Measurements from ENCODE around the gene ZBED5.

ZBED5 gene

GRCh38 chr11:10857709-10858438 lies at the start of gene ZBED5:
ZBED5 (minus strand) TSS chr11:10858053; CDS start chr11:10854945, 3,108 bp downstream.
- peak; percentile 78 for TF ChIP-seq POLR2A (IDR thresholded peaks at IDR 0.05; ENCODE audit: low read depth, low read length)
- FAIRE-seq, result peak; percentile 90
- peak; percentile 80 for DNase-seq (ENCODE audit: insufficient read length, low spot score)

- FAIRE-seq (no peak), DNase-seq (ENCODE audit: insufficient read length, low spot score) (no peak)
- no peak for TF ChIP-seq POLR2A (IDR thresholded peaks at IDR 0.05; ENCODE audit: low read depth, low read length)
Observed at GRCh38 chr11:10906521-10906920, 48.7 kb upstream of the ZBED5 start.

GRCh38 chr11:10902301-10903063 lies 44.6 kb upstream of the ZBED5 start:
- FAIRE-seq (no peak), DNase-seq (ENCODE audit: insufficient read length, low spot score) (no peak)
- no peak for TF ChIP-seq POLR2A (IDR thresholded peaks at IDR 0.05; ENCODE audit: low read depth, low read length)

- FAIRE-seq, result no peak
- DNase-seq (ENCODE audit: insufficient read length, low spot score), result no peak
- TF ChIP-seq POLR2A (IDR thresholded peaks at IDR 0.05; ENCODE audit: low read depth, low read length), result no peak
Observed at GRCh38 chr11:10900681-10901415, 43.0 kb upstream of the ZBED5 start.

- FAIRE-seq, result no peak
- no peak for TF ChIP-seq POLR2A (IDR thresholded peaks at IDR 0.05; ENCODE audit: low read depth, low read length)
- no peak for DNase-seq (ENCODE audit: insufficient read length, low spot score)
Observed at GRCh38 chr11:10899121-10899830, 41.4 kb upstream of the ZBED5 start.

- DNase-seq (ENCODE audit: insufficient read length, low spot score) (no peak), FAIRE-seq (no peak)
- no peak for TF ChIP-seq POLR2A (IDR thresholded peaks at IDR 0.05; ENCODE audit: low read depth, low read length)
Observed at GRCh38 chr11:10898763-10899025, 40.8 kb upstream of the ZBED5 start.

- no peak for TF ChIP-seq POLR2A (IDR thresholded peaks at IDR 0.05; ENCODE audit: low read depth, low read length)
- no peak for FAIRE-seq
- DNase-seq (ENCODE audit: insufficient read length, low spot score), result no peak
Observed at GRCh38 chr11:10898003-10898762, 40.3 kb upstream of the ZBED5 start.

- TF ChIP-seq POLR2A (IDR thresholded peaks at IDR 0.05; ENCODE audit: low read depth, low read length), result no peak
- DNase-seq (ENCODE audit: insufficient read length, low spot score) (no peak), FAIRE-seq (no peak)
Observed at GRCh38 chr11:10897150-10897549, 39.3 kb upstream of the ZBED5 start.

- TF ChIP-seq POLR2A (IDR thresholded peaks at IDR 0.05; ENCODE audit: low read depth, low read length), result no peak
- no peak for DNase-seq (ENCODE audit: insufficient read length, low spot score)
- no peak for FAIRE-seq
Observed at GRCh38 chr11:10896493-10896892, 38.6 kb upstream of the ZBED5 start.

- FAIRE-seq (no peak), DNase-seq (ENCODE audit: insufficient read length, low spot score) (no peak)
- no peak for TF ChIP-seq POLR2A (IDR thresholded peaks at IDR 0.05; ENCODE audit: low read depth, low read length)
Observed at GRCh38 chr11:10895285-10895684, 37.4 kb upstream of the ZBED5 start.

GRCh38 chr11:10894666-10895065 lies 36.8 kb upstream of the ZBED5 start:
- FAIRE-seq (no peak), DNase-seq (ENCODE audit: insufficient read length, low spot score) (no peak)
- no peak for TF ChIP-seq POLR2A (IDR thresholded peaks at IDR 0.05; ENCODE audit: low read depth, low read length)

- DNase-seq (ENCODE audit: insufficient read length, low spot score), result no peak
- TF ChIP-seq POLR2A (IDR thresholded peaks at IDR 0.05; ENCODE audit: low read depth, low read length), result no peak
- FAIRE-seq, result no peak
Observed at GRCh38 chr11:10893714-10894151, 35.9 kb upstream of the ZBED5 start.

- no peak for TF ChIP-seq POLR2A (IDR thresholded peaks at IDR 0.05; ENCODE audit: low read depth, low read length)
- FAIRE-seq (no peak), DNase-seq (ENCODE audit: insufficient read length, low spot score) (no peak)
Observed at GRCh38 chr11:10892250-10892649, 34.4 kb upstream of the ZBED5 start.
